MM.1S (cell line): ENCODE measurements around the gene SLC5A6.

ENCODE experiments used
- CTCF ChIP-seq: fragments of 300-600 bp; sonication (generic); IDR thresholded peaks from 2 replicates; pipeline ENCODE4 v1.5.1; 2016; ENCODE audit warnings: antibody characterized with exemption, low read length, mixed read lengths
- EZH2 ChIP-seq: fragments of 300-600 bp; sonication (generic); optimal IDR thresholded peaks from 2 replicates; pipeline ENCODE3; 2017; ENCODE audit warnings: low read depth, mild to moderate bottlenecking, antibody characterized with exemption, low read length, mixed read lengths
- EZH2phosphoT487 ChIP-seq: fragments of 300-600 bp; sonication (generic); IDR thresholded peaks from 2 replicates; pipeline ENCODE4 v1.6.1; 2018; ENCODE audit warnings: antibody characterized with exemption, low read length

GRCh38 chr2:27211943-27212625 is at the start of gene SLC5A6, which contains the start of gene ATRAID:
- no peak for TF ChIP-seq CTCF
- no peak for TF ChIP-seq EZH2
- no peak for TF ChIP-seq EZH2phosphoT487
